NCI-H748 (cell line): ENCODE data around the gene TIRAP.
A peak's percentile ranks its signal among the peaks of the same experiment; 100 is the strongest.
"Not testable (repeated sequence)": the region's sequence is repeated elsewhere in the genome, so short reads cannot be mapped to it uniquely, and the experiment has no call there.

Source experiments
- DNase-seq: peaks from one replicate; lab custom pipeline; 2025; ENCODE audit not compliant: unreplicated experiment; lab: John Stamatoyannopoulos, UW

Gene TIRAP

GRCh38 chr11:126284829-126285228 is 1.9 kb downstream of the TIRAP start:
- peak; percentile 51 for DNase-seq

DNA sequence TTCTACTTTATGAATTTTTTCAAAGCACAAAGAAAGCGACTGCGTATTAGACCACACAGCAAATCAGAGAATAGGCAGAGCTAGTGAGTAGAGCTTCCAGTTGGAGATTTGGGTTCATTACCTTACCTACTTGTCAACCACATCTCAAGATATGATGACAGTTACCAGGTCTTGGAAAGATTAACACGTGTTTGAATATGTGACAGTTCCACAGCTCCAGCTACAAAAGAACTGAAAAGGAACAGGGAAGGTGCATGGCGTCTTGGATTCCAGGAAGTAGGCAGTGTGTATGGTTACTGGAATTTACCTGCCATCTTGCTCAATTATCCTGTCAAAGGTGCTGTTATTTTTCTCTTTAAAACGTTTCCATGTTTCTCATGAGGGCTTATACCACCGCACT is 5.3 kb downstream of the TIRAP start:
- no peak for DNase-seq

GRCh38 chr11:126290887-126291286 is 8.0 kb downstream of the TIRAP start:
- no peak for DNase-seq

GRCh38 chr11:126293726-126294125 is 10.8 kb downstream of the TIRAP start:
- no peak for DNase-seq

- DNase-seq, result no peak
These were observed 14.1 kb downstream of the TIRAP start for GRCh38 chr11:126297004-126297403.

DNA sequence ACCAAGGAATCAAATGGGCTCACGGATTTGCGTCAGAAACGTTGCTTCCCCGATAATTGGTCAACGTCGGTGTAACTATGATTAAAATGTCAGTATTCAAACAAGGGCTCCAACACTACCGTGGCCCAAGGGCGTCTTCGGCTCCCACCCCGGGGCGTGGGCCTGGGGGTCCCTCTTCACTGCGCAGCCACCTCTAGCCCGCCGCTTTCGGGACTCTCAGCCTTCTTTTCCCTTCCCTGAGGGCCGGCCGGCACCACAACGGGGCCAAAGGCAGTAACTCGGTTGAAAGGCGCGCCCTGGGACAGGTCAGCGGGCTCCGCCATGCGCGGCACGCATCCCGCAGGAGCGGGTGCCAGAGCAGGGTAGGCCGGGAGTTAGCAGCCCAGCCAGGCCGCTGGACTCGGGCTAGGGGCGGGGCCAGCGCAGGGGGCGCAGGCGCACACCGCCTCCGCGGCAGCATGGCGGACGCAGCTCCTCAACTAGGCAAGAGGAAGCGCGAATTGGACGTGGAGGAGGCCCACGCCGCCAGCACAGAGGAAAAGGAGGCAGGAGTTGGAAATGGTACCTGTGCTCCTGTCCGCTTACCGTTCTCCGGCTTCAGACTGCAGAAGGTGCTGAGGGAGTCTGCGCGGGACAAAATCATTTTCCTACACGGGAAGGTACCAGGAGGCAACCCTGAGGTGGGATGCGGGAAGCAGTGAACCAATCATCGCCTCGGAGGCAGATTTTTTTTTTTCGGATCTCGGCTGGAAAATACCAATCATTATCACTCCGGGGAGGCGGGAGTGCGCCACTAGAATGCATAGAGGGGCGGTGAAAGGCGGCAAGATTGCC is 20.9 kb downstream of the TIRAP start, which contains the start of gene DCPS:
Gene DCPS, plus strand, starts transcription at position 438 of the 834 bp plus-strand sequence. Its CDS starts 21 bp downstream, at position 459.
- peak; percentile 88 for DNase-seq

GRCh38 chr11:126304457-126305075 is 21.7 kb downstream of the TIRAP start:
- DNase-seq, result peak; percentile 58

- no peak for DNase-seq
These were observed 22.8 kb downstream of the TIRAP start for GRCh38 chr11:126305699-126306098.

- peak; percentile 20 for DNase-seq
These were observed 24.8 kb downstream of the TIRAP start for GRCh38 chr11:126307706-126308105.

DNA sequence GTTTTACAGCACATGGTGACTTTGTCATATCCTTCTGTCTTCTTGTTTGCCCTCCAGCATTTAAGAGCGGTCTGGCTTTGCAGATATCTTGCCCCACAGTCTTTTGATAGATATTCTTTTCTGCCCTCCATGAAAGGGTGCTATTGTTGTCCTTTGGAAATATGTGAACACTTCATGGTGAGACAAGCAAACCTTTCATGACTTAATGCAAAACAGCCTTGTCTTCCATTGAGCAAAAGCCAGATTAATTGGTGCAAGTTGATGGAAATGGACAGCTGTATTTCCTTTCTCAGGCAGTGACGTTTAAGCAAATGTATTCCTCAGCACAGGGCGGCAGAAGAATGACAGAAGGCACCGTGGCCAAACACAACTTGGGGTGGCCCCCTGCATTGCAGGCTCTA is 25.4 kb downstream of the TIRAP start:
- no peak for DNase-seq

- not testable (repeated sequence) for DNase-seq
These were observed 25.9 kb downstream of the TIRAP start for GRCh38 chr11:126308771-126309170.

GRCh38 chr11:126310200-126310991 is 27.5 kb downstream of the TIRAP start:
- DNase-seq, result peak; percentile 56

DNA sequence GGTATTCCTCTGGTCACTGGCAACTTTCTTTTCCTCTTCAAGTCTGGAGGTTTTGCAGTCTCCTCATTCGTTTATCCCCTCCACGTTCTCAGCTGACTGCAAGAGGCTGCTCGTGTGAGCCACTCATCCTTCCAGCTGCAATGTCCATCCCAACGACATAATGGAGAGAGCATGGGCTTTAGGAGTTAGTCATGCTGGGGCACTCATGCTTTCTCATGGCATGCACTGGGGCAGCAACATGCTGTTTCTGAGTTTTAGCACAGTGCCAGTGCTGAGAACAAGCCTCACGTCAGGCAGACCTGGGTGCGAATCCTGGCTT is 28.1 kb downstream of the TIRAP start:
- DNase-seq, result no peak

DNA sequence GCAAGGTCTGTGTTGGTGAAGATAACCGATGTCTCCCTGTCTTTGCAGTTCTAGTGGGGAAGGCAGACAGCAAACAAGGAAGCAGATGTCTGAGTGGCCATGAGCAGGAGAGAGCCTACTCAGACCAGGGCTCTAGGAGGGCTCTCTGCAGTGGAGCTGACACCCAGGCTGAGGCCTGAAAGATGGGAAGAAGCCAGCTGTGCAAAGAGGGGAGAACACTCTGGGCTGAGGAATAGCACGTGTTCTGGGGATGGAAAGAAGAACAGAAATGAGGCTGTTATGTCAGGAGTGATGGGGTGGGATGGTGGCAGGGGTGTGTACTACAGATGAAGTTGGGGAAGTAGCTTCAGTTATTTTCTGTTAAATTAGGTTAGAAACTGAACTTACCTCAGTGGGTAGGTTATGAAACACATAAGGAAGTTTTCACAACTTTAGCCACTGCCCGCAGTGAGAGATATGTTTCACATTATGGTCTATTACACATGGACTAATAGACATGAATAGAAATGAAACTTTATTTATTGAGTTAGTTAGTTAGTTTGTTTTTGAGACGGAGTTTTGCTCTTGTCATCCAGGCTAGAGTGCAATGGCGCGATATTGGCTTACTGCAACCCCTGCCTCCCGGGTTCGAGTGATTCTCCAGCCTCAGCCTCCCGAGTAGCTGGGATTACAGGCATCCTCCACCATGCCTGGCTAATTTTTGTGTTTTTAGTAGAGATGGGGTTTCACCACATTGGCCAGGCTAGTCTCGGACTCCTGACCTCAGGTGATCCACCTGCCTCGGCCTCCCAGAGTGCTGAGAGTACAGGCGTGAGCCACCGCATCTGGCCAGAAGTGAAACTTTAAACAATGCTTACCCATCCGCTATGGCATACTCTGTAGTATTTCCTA is 28.8 kb downstream of the TIRAP start:
- DNase-seq, result no peak

DNA sequence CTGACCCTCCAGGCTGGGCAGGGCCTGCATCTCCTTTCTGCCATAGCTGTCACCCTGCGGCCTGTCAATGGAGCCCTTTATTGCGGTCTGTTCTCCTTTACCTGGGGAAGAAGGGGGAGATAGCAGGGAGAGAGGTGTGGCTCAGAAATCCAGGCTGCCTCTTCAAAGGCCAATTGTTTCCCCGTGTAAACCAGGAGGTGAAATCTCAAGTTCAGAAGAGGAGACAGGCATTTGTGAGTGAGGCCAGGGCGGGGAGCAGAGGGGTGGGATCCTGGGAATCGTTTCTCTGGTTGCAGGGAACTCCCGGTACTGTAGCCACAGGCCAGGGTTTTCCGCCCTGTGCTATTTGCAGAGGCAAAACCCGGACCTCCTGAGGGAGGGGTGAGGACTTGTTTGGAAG is 30.1 kb downstream of the TIRAP start:
- no peak for DNase-seq

GRCh38 chr11:126313826-126314225 is 30.9 kb downstream of the TIRAP start:
- no peak for DNase-seq

- DNase-seq, result no peak
These were observed 34.5 kb downstream of the TIRAP start for GRCh38 chr11:126317432-126317755.

- DNase-seq, result no peak
These were observed 35.1 kb downstream of the TIRAP start for GRCh38 chr11:126317756-126318573.

GRCh38 chr11:126318574-126319373 is 35.9 kb downstream of the TIRAP start:
- no peak for DNase-seq
